HFFc6 (cell line): Measurements from ENCODE around the gene SMG7. TPM values are rescaled to one million over a fixed set of nuclear protein-coding genes. Genes with fewer than 3 reads are reported as not detected.

ENCODE experiments used
- DNase-seq: peaks from one replicate; pipeline ENCODE4 v3.0.0-alpha.2; 2018
- H3K27ac Mint-ChIP-seq: 2 replicates; pipeline ENCODE4 v1.8.0; 2020; ENCODE audit warnings: mild to moderate bottlenecking, mixed read lengths
- H3K27me3 Mint-ChIP-seq: 2 replicates; pipeline ENCODE4 v1.8.0; 2021; ENCODE audit warnings: mild to moderate bottlenecking, moderate library complexity, mixed read lengths; ENCODE audit not compliant: insufficient read depth
- H3K36me3 Mint-ChIP-seq: 2 replicates; pipeline ENCODE4 v1.8.0; 2021; ENCODE audit warnings: low read depth, mixed read lengths
- H3K4me1 Mint-ChIP-seq: 2 replicates; pipeline ENCODE4 v1.8.0; 2020; ENCODE audit warnings: low read depth, mixed read lengths
- H3K4me3 Mint-ChIP-seq: 2 replicates; pipeline ENCODE4 v1.8.0; 2020; ENCODE audit warnings: mild to moderate bottlenecking, moderate library complexity, mixed read lengths
- H3K9me3 Mint-ChIP-seq: 2 replicates; pipeline ENCODE4 v1.8.0; 2020; ENCODE audit warnings: mild to moderate bottlenecking, mixed read lengths
- total RNA-seq, 6 experiments: library from RNA; stranded (reverse); fragmentation: NEBNext Ultra II Directional; extraction: Animal tissue kit (Norgen Biotek cat#: 25700); gene quantifications; 2 replicates in 1 of 6; 3 replicates in 5 of 6; pipeline ENCODE4 v1.2.3, GENCODE V29; 2021
- TF ChIP-seq, protein P1 (sequence below): fragments of 200-600 bp; sonication (generic); IDR thresholded peaks from 2 replicates; pipeline ENCODE4 v1.5.0; 2021; ENCODE audit warnings: antibody characterized with exemption, mild to moderate bottlenecking

SMG7 gene
- total RNA-seq, 6 experiments from 2014 or later: 49.5 to 63.6 (median 55.5) TPM

GRCh38 chr1:183522104-183522503 is 49.8 kb downstream of the SMG7 start:
- no peak overlapping the region for H3K4me3 Mint-ChIP-seq
- no peak overlapping the region for H3K27ac Mint-ChIP-seq
- H3K4me1 Mint-ChIP-seq: no peaks in the 10 kb centered on the region; the same call in 1 of the 2 replicates
- no peak for DNase-seq
- no peaks in the 10 kb centered on the region for H3K9me3 Mint-ChIP-seq
- peaks cover 21% of the 10 kb centered on the region for H3K36me3 Mint-ChIP-seq
- TF ChIP-seq, protein P1, sequence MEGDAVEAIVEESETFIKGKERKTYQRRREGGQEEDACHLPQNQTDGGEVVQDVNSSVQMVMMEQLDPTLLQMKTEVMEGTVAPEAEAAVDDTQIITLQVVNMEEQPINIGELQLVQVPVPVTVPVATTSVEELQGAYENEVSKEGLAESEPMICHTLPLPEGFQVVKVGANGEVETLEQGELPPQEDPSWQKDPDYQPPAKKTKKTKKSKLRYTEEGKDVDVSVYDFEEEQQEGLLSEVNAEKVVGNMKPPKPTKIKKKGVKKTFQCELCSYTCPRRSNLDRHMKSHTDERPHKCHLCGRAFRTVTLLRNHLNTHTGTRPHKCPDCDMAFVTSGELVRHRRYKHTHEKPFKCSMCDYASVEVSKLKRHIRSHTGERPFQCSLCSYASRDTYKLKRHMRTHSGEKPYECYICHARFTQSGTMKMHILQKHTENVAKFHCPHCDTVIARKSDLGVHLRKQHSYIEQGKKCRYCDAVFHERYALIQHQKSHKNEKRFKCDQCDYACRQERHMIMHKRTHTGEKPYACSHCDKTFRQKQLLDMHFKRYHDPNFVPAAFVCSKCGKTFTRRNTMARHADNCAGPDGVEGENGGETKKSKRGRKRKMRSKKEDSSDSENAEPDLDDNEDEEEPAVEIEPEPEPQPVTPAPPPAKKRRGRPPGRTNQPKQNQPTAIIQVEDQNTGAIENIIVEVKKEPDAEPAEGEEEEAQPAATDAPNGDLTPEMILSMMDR: no peak
- H3K27me3 Mint-ChIP-seq: no peaks in the 10 kb centered on the region

DNA sequence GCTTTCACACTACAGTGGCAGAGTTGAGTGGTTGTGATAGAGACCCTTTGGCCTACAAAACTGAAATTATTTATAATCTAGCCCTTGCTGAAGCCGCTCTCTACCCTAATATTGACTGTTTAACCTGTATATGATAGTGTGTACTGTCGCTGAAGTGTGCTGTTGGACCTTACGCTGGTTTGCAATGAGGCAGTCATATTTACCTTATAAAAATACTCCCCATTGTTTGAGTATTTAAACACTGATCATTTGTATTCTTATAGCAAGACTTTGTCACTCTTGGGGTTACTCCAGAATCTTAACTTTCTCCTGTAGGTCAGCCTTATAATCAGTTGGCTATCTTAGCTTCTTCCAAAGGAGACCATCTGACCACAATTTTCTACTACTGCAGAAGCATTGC is 56.3 kb downstream of the SMG7 start:
- Mint-ChIP-seq H3K4me1 (peaks cover 11% of the 10 kb centered on the region), H3K9me3 (no peaks in the 10 kb centered on the region), H3K27me3 (no peaks in the 10 kb centered on the region; the same call in 1 of the 2 replicates), H3K4me3 (no peak overlapping the region), H3K27ac (no peak overlapping the region), H3K36me3 (peaks cover 9% of the 10 kb centered on the region)
- no peak for DNase-seq
- TF ChIP-seq, protein P1: no peak

GRCh38 chr1:183533617-183534174 is 61.4 kb downstream of the SMG7 start:
- H3K27me3 Mint-ChIP-seq: no peaks in the 10 kb centered on the region; the same call in 1 of the 2 replicates
- H3K27ac Mint-ChIP-seq: no peak overlapping the region
- no peak overlapping the region for H3K4me3 Mint-ChIP-seq
- peaks cover 30% of the 10 kb centered on the region for H3K36me3 Mint-ChIP-seq
- H3K9me3 Mint-ChIP-seq: no peaks in the 10 kb centered on the region
- peaks cover 6% of the 10 kb centered on the region for H3K4me1 Mint-ChIP-seq
- DNase-seq: no peak
- TF ChIP-seq, protein P1: no peak

GRCh38 chr1:183537405-183537804 is 65.1 kb downstream of the SMG7 start:
- Mint-ChIP-seq H3K4me3 (no peak overlapping the region), H3K4me1 (no peaks in the 10 kb centered on the region), H3K27ac (no peak overlapping the region), H3K27me3 (no peaks in the 10 kb centered on the region; the same call in 1 of the 2 replicates), H3K9me3 (no peaks in the 10 kb centered on the region), H3K36me3 (peaks cover 44% of the 10 kb centered on the region)
- no peak for DNase-seq
- TF ChIP-seq, protein P1: no peak

DNA sequence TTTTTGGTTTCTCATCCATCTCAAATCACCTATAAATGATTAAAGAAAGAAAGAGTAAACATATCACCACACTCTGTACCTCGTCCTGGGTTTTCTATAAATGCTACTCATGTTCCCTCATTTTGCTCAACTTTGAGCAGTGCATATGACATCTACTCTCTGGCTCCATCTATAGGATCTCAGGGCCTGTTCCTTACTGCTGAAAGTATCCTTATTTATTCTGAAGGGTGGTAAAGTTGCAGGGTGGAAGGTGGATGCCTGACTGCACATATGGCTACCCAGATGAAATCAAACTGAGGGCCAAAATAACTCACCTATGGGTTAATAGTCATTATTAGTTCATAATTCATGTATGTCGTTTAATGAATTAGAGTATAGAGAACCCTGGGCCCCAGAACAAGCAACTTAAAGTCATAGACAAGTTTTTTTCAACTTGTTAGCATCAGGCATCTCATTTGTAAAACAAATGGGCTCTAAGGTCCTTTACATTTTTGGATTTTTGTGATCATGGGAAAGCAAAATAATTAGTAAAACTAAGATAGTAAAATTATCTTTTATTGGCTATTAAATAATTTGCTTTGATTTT is 71.4 kb downstream of the SMG7 start:
- H3K4me1 Mint-ChIP-seq: peaks cover 7% of the 10 kb centered on the region
- no peaks in the 10 kb centered on the region for H3K9me3 Mint-ChIP-seq
- DNase-seq: peak; percentile 68
- no peak overlapping the region; the same call in 1 of the 2 replicates for H3K4me3 Mint-ChIP-seq
- H3K36me3 Mint-ChIP-seq: peaks cover 18% of the 10 kb centered on the region
- H3K27me3 Mint-ChIP-seq: 0 out of 2 replicates have a peak, but pooled peaks cover 2% of the 10 kb centered on the region
- TF ChIP-seq, protein P1: peak; percentile 81
- H3K27ac Mint-ChIP-seq: peak overlapping the region; percentile 10; the same call in 1 of the 2 replicates
